Erythroblast (primary cell): ENCODE data around the gene DKKL1.

Source experiments
- DNase-seq, 2 experiments: peaks; one replicate each; lab custom pipeline; 2025; lab: John Stamatoyannopoulos, UW
- GATA1 ChIP-seq: IDR thresholded peaks from 2 replicates; pipeline ENCODE4 v1.6.1; 2011; ENCODE audit warnings: low read depth, mild to moderate bottlenecking, control low read depth, low read length, moderate library complexity
- POLR2A ChIP-seq: IDR thresholded peaks from 2 replicates; pipeline ENCODE4 v1.6.1; 2011; ENCODE audit warnings: mild to moderate bottlenecking, low read length

The DKKL1 gene

DNA sequence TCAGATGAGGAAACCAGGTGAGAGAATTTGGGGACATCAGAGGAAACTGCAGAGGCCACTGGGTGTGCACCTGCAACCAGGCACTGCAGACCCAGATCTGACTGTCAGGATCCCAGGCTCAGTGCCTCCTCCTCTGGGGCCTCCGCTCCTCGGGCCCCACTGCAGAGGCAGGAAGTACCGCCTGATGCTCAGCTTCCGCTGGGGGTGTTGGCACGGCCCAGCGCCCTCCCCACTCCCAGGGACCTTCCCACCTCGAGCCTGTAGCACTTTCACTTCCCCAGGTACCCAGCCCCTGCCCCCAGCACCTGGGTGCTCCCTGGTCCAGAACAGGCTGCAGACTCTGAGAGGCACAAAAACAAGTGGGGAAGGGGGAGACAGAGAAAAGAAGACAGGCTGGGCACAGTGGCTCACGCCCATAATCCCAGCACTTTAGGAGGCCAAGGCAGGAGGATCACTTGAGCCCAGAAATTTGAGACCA lies 29.8 kb upstream of the DKKL1 start:
- DNase-seq, result no peak
- TF ChIP-seq GATA1 (no peak), POLR2A (no peak)

- DNase-seq, result no peak
- peak; percentile 65 for TF ChIP-seq POLR2A
- TF ChIP-seq GATA1, result no peak
Observed at GRCh38 chr19:49335071-49335783, 28.4 kb upstream of the DKKL1 start, which contains the start of gene CD37. CD37 (plus strand) TSS chr19:49335406; CDS start chr19:49335541, 135 bp downstream.

- DNase-seq, result no peak
- TF ChIP-seq GATA1 (no peak), POLR2A (no peak)
Observed at GRCh38 chr19:49335784-49336481, 27.7 kb upstream of the DKKL1 start.

GRCh38 chr19:49336482-49337266 lies 27.0 kb upstream of the DKKL1 start:
- DNase-seq, result no peak
- TF ChIP-seq GATA1 (no peak), POLR2A (no peak)

- no peak for DNase-seq
- no peak for TF ChIP-seq POLR2A
- TF ChIP-seq GATA1, result no peak
Observed at GRCh38 chr19:49337267-49338022, 26.2 kb upstream of the DKKL1 start.

- TF ChIP-seq GATA1 (no peak), POLR2A (no peak)
- no peak for DNase-seq
Observed at GRCh38 chr19:49338023-49338677, 25.5 kb upstream of the DKKL1 start.

DNA sequence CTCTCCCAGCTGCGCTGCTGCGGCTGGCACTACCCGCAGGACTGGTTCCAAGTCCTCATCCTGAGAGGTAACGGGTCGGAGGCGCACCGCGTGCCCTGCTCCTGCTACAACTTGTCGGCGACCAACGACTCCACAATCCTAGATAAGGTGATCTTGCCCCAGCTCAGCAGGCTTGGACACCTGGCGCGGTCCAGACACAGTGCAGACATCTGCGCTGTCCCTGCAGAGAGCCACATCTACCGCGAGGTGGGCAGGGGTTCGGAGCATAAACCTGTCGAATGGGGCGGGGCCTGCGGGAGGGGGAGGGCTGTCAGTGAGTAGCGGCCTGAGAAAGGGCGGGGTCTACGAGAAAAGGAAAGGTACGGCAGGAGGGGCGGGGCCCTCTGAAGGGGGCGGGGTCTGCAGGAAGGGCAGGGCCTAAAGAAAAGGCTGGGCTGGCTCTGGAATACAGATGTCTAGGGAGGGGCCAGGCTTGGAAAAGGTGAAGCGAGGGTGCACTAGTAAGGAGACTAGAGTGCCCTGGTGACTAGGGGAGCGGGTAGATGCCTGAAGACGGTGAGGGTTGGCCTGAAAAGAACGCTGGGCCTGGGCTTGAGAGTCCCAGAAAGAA lies 24.9 kb upstream of the DKKL1 start:
- DNase-seq, result no peak
- no peak for TF ChIP-seq GATA1
- TF ChIP-seq POLR2A, result no peak

DNA sequence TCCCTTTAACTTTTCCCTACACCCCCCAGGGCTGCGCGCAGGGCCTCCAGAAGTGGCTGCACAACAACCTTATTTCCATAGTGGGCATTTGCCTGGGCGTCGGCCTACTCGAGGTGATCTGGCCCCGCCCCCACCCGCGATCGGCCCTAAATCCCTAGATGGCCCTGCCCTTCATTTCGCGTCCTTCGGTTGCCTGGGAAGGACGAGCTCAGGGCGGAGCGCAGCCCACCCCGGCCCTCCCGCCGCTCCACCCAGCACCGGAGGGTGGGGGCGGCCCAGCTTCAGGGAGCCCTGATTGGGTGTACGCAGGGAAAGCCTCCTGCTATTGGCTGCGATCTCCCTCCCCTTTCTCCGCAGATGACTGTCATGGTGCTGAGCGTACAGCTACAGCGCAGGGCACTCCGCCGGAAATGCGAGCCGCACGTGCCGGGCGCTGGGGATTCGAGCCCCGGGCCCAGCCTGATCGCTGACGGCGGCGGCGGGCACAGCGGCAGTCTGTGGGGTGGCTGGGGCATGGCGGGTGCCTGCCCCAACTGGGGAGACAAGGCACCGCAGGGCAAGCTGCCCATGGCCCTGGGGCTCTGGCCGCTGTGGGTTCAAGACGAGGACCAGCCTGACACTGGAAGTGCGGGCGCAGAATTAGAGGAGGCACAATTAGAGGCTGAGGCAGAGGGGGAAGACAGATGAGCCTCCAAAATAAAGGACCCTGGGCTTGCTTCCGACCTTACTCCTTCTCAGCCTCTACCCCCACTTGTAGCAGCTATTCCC lies 24.2 kb upstream of the DKKL1 start:
- no peak for DNase-seq
- TF ChIP-seq GATA1, result no peak
- TF ChIP-seq POLR2A, result no peak

DNA sequence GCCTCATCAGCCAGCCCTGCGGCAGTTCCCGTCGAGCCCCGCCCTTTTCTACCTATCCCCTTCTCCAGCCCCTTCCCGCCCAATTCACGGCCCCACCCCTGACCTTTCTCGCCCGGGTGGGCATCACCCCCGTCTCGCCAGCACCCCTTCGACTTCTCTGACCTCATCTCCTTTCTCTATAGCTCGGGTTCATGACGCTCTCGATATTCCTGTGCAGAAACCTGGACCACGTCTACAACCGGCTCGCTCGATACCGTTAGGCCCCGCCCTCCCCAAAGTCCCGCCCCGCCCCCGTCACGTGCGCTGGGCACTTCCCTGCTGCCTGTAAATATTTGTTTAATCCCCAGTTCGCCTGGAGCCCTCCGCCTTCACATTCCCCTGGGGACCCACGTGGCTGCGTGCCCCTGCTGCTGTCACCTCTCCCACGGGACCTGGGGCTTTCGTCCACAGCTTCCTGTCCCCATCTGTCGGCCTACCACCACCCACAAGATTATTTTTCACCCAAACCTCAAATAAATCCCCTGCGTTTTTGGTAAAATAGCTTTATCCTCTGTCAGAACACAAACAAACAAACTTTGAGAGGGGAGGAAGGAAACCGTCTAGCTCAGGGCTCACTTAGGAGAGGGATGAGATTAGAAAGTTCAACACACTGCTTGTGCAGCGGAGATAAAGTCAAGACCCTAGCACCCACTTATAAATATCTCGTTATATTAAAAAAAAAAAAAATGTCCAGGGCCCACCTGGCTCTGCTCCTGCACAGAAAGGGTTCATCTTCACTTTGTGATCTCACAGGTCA lies 23.4 kb upstream of the DKKL1 start:
- DNase-seq, result no peak
- TF ChIP-seq POLR2A (no peak), GATA1 (no peak)

GRCh38 chr19:49340865-49341718 lies 22.6 kb upstream of the DKKL1 start:
- no peak for DNase-seq
- TF ChIP-seq POLR2A (no peak), GATA1 (no peak)

GRCh38 chr19:49342291-49342721 lies 21.4 kb upstream of the DKKL1 start:
- no peak for DNase-seq
- TF ChIP-seq POLR2A, result no peak
- TF ChIP-seq GATA1, result no peak
